Measurements from ENCODE around the gene ALKBH6. TPM values are rescaled to one million over a fixed set of nuclear protein-coding genes. Genes with fewer than 3 reads are reported as not detected.
A peak's percentile ranks its signal among the peaks of the same experiment; 100 is the strongest.
"Not testable (repeated sequence)": the region's sequence is repeated elsewhere in the genome, so short reads cannot be mapped to it uniquely, and the experiment has no call there.

ALKBH6 gene
- total RNA-seq, 6 experiments from 2014 or later, result 25.3 to 31.5 (median 28.5) TPM

- no peaks in the 10 kb centered on the region for H3K9me3 Mint-ChIP-seq
- H3K4me1 Mint-ChIP-seq (ENCODE audit: low read depth), result peaks cover 10% of the 10 kb centered on the region
- no peaks in the 10 kb centered on the region for H3K36me3 Mint-ChIP-seq (ENCODE audit: low read depth)
- no peak for TF ChIP-seq CTCF (IDR thresholded peaks at IDR 0.05)
- peaks cover 2% of the 10 kb centered on the region for H3K27me3 Mint-ChIP-seq (ENCODE audit: insufficient read depth)
- H3K4me3 Mint-ChIP-seq, result no peak overlapping the region
- no peak for DNase-seq
- no peak overlapping the region for H3K27ac Mint-ChIP-seq
Measured at GRCh38 chr19:36047835-36048234, 33.8 kb upstream of the ALKBH6 start.

- H3K36me3 Mint-ChIP-seq (ENCODE audit: low read depth), result no peaks in the 10 kb centered on the region
- peaks cover 21% of the 10 kb centered on the region for H3K4me1 Mint-ChIP-seq (ENCODE audit: low read depth)
- H3K27me3 Mint-ChIP-seq (ENCODE audit: insufficient read depth), result peaks cover 2% of the 10 kb centered on the region
- DNase-seq, result no peak
- H3K27ac Mint-ChIP-seq, result peak overlapping the region; percentile 30
- no peaks in the 10 kb centered on the region for H3K9me3 Mint-ChIP-seq
- no peak overlapping the region for H3K4me3 Mint-ChIP-seq
- TF ChIP-seq CTCF (IDR thresholded peaks at IDR 0.05), result no peak
Measured at GRCh38 chr19:36046443-36047050, 32.5 kb upstream of the ALKBH6 start.

GRCh38 chr19:36043952-36044351 lies 29.9 kb upstream of the ALKBH6 start:
- no peak overlapping the region for H3K4me3 Mint-ChIP-seq
- no peak for TF ChIP-seq CTCF (IDR thresholded peaks at IDR 0.05)
- peaks cover 2% of the 10 kb centered on the region for H3K27me3 Mint-ChIP-seq (ENCODE audit: insufficient read depth)
- H3K9me3 Mint-ChIP-seq, result no peaks in the 10 kb centered on the region
- no peak overlapping the region for H3K27ac Mint-ChIP-seq
- H3K36me3 Mint-ChIP-seq (ENCODE audit: low read depth), result no peaks in the 10 kb centered on the region
- DNase-seq, result no peak
- H3K4me1 Mint-ChIP-seq (ENCODE audit: low read depth), result peaks cover 30% of the 10 kb centered on the region

GRCh38 chr19:36041831-36042230 lies 27.8 kb upstream of the ALKBH6 start:
- Mint-ChIP-seq H3K36me3 (ENCODE audit: low read depth) (no peaks in the 10 kb centered on the region), H3K27me3 (ENCODE audit: insufficient read depth) (no peaks in the 10 kb centered on the region; the same call in 1 of the 2 replicates), H3K4me1 (ENCODE audit: low read depth) (peaks cover 29% of the 10 kb centered on the region), H3K4me3 (peak overlapping the region; percentile 7; the same call in 1 of the 2 replicates), H3K27ac (peak overlapping the region; percentile 57), H3K9me3 (no peaks in the 10 kb centered on the region)
- DNase-seq, result peak; percentile 55
- TF ChIP-seq CTCF (IDR thresholded peaks at IDR 0.05), result no peak

GRCh38 chr19:36041092-36041491 lies 27.1 kb upstream of the ALKBH6 start:
- H3K27me3 Mint-ChIP-seq (ENCODE audit: insufficient read depth); DNase-seq; H3K9me3 Mint-ChIP-seq; H3K4me3 Mint-ChIP-seq; H3K36me3 Mint-ChIP-seq (ENCODE audit: low read depth): not testable (repeated sequence)
- Mint-ChIP-seq H3K4me1 (ENCODE audit: low read depth) (peaks cover 21% of the 10 kb centered on the region), H3K27ac (peak overlapping the region; percentile 57)

- no peaks in the 10 kb centered on the region for H3K9me3 Mint-ChIP-seq
- H3K27me3 Mint-ChIP-seq (ENCODE audit: insufficient read depth), result no peaks in the 10 kb centered on the region; the same call in 1 of the 2 replicates
- TF ChIP-seq CTCF (IDR thresholded peaks at IDR 0.05), result no peak
- H3K27ac Mint-ChIP-seq, result peak overlapping the region; percentile 24; the same call in 1 of the 2 replicates
- peaks cover 20% of the 10 kb centered on the region for H3K4me1 Mint-ChIP-seq (ENCODE audit: low read depth)
- no peak for DNase-seq
- H3K36me3 Mint-ChIP-seq (ENCODE audit: low read depth), result no peaks in the 10 kb centered on the region
- H3K4me3 Mint-ChIP-seq, result no peak overlapping the region
Measured at GRCh38 chr19:36040495-36040894, 26.5 kb upstream of the ALKBH6 start.
